B cell (primary cell): ENCODE results near the gene S100PBP. TPM values are rescaled to one million over a fixed set of nuclear protein-coding genes. Genes with fewer than 3 reads are reported as not detected.

Experiments
- ATAC-seq: fragments of 200-7000 bp; cut with Tn5 transposase; one replicate; pipeline ENCODE4 v1.10.0; 2021; ENCODE audit warnings: low read depth, mild to moderate bottlenecking, moderate number of reproducible peaks, moderate library complexity
- CTCF ChIA-PET: fragments of 350-600 bp; sonication (Branson Sonifier 250); formaldehyde crosslinking; loops from one replicate; lab custom pipeline; 2021; ENCODE audit warnings: antibody characterized with exemption, inconsistent platforms; lab: Charles Lee
- POLR2A ChIA-PET: fragments of 350-600 bp; sonication (Branson Sonifier 250); formaldehyde crosslinking; loops from one replicate; lab custom pipeline; 2021; ENCODE audit warnings: antibody characterized with exemption; lab: Charles Lee
- DNase-seq: peaks from one replicate; pipeline ENCODE4 v3.0.0; 2013
- H2AFZ ChIP-seq: 2 replicates; pipeline ENCODE4 v1.6.1; 2012; ENCODE audit warnings: mild to moderate bottlenecking, low read depth, low read length; ENCODE audit not compliant: insufficient read depth, poor library complexity, severe bottlenecking
- H3K27ac ChIP-seq, 2 donors: 1 replicate in 1 of 2; 2 replicates in 1 of 2; pipeline ENCODE4 v1.5.1; 2012 to 2013; ENCODE audit warnings: low read length in 2 of 2, mild to moderate bottlenecking in 2 of 2, moderate library complexity in 1 of 2
- H3K27me3 ChIP-seq, 4 experiments: fragments of 200-600 bp in 1 of 4; sonication (generic) in 1 of 4; replicated peaks in 1 of 4; 1 replicate in 2 of 4; 2 replicates in 2 of 4; pipeline versions ENCODE4 v1.6.1 to v1.7.0; 2013 to 2016; ENCODE audit warnings: low read length in 3 of 4, mild to moderate bottlenecking in 2 of 4, mixed read lengths in 1 of 4, moderate library complexity in 1 of 4; ENCODE audit not compliant: insufficient read depth in 4 of 4, control insufficient read depth in 3 of 4; ENCODE audit errors: control extremely low read depth in 1 of 4
- H3K36me3 ChIP-seq, 2 experiments: replicated peaks in 1 of 2; 1 replicate in 1 of 2; 2 replicates in 1 of 2; pipeline versions ENCODE4 v1.6.1 to v1.7.1; 2013; ENCODE audit warnings: low read length in 1 of 2; ENCODE audit not compliant: insufficient read depth in 2 of 2, control insufficient read depth in 1 of 2; ENCODE audit errors: control extremely low read depth in 1 of 2, extremely low read depth in 1 of 2
- H3K4me1 ChIP-seq, 2 donors: fragments of 200-600 bp in 1 of 2; sonication (generic) in 1 of 2; 1 replicate in 1 of 2; 2 replicates in 1 of 2; pipeline versions ENCODE4 v1.5.1 to v1.6.1; 2013 to 2017; ENCODE audit warnings: low read length in 2 of 2; ENCODE audit not compliant: control insufficient read depth in 2 of 2, insufficient read depth in 2 of 2
- H3K4me2 ChIP-seq: replicated peaks from 2 replicates; pipeline ENCODE3; 2012; ENCODE audit warnings: mild to moderate bottlenecking, low read depth, low read length; ENCODE audit not compliant: poor library complexity, severe bottlenecking
- H3K4me3 ChIP-seq, 5 experiments: fragments of 200-600 bp in 1 of 5; sonication (generic) in 1 of 5; 1 replicate in 3 of 5; 2 replicates in 2 of 5; pipeline versions ENCODE4 v1.5.1 to v1.7.0; 2011 to 2016; ENCODE audit warnings: low read length in 4 of 5, mild to moderate bottlenecking in 4 of 5, low read depth in 2 of 5, control low read depth in 1 of 5, moderate library complexity in 1 of 5; ENCODE audit not compliant: insufficient read depth in 1 of 5; ENCODE audit errors: control extremely low read depth in 1 of 5, extremely low read depth in 1 of 5
- H3K79me2 ChIP-seq: fragments of 200-600 bp; sonication (generic); one replicate; pipeline ENCODE4 v1.6.0; 2016; ENCODE audit warnings: low read length; ENCODE audit not compliant: control insufficient read depth, insufficient read depth
- H3K9ac ChIP-seq: fragments of 200-600 bp; sonication (generic); 2 replicates; pipeline ENCODE4 v1.6.1; 2017; ENCODE audit warnings: mild to moderate bottlenecking, low read length, moderate library complexity
- H3K9me3 ChIP-seq, 3 donors: one replicate each; pipeline versions ENCODE4 v1.6.1 to v1.7.1; 2013; ENCODE audit warnings: low read length in 2 of 3; ENCODE audit not compliant: control insufficient read depth in 2 of 3, insufficient read depth in 1 of 3; ENCODE audit errors: control extremely low read depth in 1 of 3
- H4K20me1 ChIP-seq: 2 replicates; pipeline ENCODE4 v1.6.0; 2012; ENCODE audit warnings: mild to moderate bottlenecking, low read length; ENCODE audit not compliant: insufficient read depth, control insufficient read depth, poor library complexity, severe bottlenecking
- H3K27ac Mint-ChIP-seq: one replicate; pipeline ENCODE4 v1.8.0; 2021; ENCODE audit warnings: mixed read lengths
- H3K27me3 Mint-ChIP-seq: one replicate; pipeline ENCODE4 v1.8.0; 2021; ENCODE audit warnings: mixed read lengths
- H3K4me1 Mint-ChIP-seq: one replicate; pipeline ENCODE4 v1.8.0; 2021; ENCODE audit warnings: mixed read lengths
- H3K4me3 Mint-ChIP-seq: one replicate; pipeline ENCODE4 v1.8.0; 2021; ENCODE audit warnings: mixed read lengths
- H3K9me3 Mint-ChIP-seq: one replicate; pipeline ENCODE4 v1.8.0; 2022; ENCODE audit warnings: mixed read lengths; ENCODE audit not compliant: insufficient read depth
- EZH2 ChIP-seq: IDR thresholded peaks from 2 replicates; pipeline ENCODE4 v1.6.1; 2012; ENCODE audit warnings: borderline replicate concordance, low read depth, mild to moderate bottlenecking, moderate library complexity, low read length; ENCODE audit not compliant: insufficient read depth, poor library complexity, severe bottlenecking
- WGBS: methylation state at CpG from one replicate; pipeline ENCODE4 v1.1.5; 2013; ENCODE audit warnings: missing lambda C conversion rate; ENCODE audit not compliant: insufficient coverage; 5-methylcytosine and 5-hydroxymethylcytosine counted together
- intact Hi-C: fragments of 100-400 bp; cut with micrococcal nuclease; formaldehyde crosslinking; loops from one replicate; pipeline ENCODE4 v1.10.0; 2022
- polyA plus RNA-seq: library from polyadenylated mRNA; depleted of rRNA; stranded (reverse); fragments of >200 nt; gene quantifications from 2 replicates; pipeline ENCODE4 v1.2.3, GENCODE V29; 2012
- total RNA-seq, 2 donors: library from RNA; stranded (reverse); fragments of 120-200 nt in 1 of 2; gene quantifications; 1 replicate in 1 of 2; 2 replicates in 1 of 2; pipeline versions ENCODE4 v1.2.3 to v1.2.4, GENCODE V29; 2013 to 2022
- TF ChIP-seq, protein P1 (sequence below): fragments of 200-600 bp; IDR thresholded peaks from one replicate; pipeline ENCODE4 v1.8.0; 2022; ENCODE audit warnings: antibody characterized with exemption, mild to moderate bottlenecking

Gene S100PBP
- total and polyA plus RNA-seq, 2 donors (not counting 1 experiment from before 2014, with no cell fraction given), result 32.5 to 94.1 TPM

DNA sequence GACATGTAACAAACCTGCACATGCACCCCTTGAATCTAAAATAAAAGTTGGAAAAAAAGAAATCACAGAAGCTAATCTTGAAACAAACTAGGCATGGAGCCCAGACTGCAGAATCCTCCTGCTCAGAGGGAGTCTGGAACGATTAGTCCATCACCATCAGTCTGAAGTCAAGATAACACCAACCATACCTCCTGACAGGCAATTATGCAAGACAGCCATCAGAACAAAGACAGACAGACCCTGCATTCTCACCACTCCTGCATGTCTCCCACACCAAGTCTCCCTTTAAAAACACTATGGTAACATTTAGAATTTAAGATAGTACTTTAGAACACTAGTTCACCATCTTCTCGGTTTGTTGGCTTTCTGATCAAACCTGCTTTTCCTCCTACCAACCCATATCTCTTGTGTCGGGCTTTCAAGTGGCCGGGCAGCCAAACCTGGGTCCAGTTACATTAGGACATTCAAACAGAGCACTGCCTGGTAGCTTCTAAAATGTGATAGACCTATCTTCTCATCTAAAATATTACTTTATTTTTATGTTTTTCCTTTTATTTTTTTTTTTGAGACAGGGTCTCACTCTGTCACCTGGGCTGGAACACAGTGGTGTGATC is 10.4 kb upstream of the S100PBP start:
- no peak overlapping the region for H3K27ac Mint-ChIP-seq
- Histone ChIP-seq H4K20me1 (peaks cover 14% of the 10 kb centered on the region), H3K4me3 (no peak overlapping the region), H3K27ac (no peak overlapping the region), H3K79me2 (peaks cover 29% of the 10 kb centered on the region), H3K4me2 (no peak overlapping the region), H3K27me3 (no peaks in the 10 kb centered on the region), H3K4me1 (no peaks in the 10 kb centered on the region), H2AFZ (no peak overlapping the region), H3K9ac (no peak overlapping the region), H3K9me3 (peaks cover 0 to 6% (median 0%) of the 10 kb centered on the region in 3 donors), H3K36me3 (peaks cover 2 to 42% of the 10 kb centered on the region in 2 experiments)
- 100% methylated on average over 1 of the region's 4 CpGs for WGBS
- no peak for TF ChIP-seq EZH2
- TF ChIP-seq, protein P1, sequence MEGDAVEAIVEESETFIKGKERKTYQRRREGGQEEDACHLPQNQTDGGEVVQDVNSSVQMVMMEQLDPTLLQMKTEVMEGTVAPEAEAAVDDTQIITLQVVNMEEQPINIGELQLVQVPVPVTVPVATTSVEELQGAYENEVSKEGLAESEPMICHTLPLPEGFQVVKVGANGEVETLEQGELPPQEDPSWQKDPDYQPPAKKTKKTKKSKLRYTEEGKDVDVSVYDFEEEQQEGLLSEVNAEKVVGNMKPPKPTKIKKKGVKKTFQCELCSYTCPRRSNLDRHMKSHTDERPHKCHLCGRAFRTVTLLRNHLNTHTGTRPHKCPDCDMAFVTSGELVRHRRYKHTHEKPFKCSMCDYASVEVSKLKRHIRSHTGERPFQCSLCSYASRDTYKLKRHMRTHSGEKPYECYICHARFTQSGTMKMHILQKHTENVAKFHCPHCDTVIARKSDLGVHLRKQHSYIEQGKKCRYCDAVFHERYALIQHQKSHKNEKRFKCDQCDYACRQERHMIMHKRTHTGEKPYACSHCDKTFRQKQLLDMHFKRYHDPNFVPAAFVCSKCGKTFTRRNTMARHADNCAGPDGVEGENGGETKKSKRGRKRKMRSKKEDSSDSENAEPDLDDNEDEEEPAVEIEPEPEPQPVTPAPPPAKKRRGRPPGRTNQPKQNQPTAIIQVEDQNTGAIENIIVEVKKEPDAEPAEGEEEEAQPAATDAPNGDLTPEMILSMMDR, result no peak
- intact Hi-C loops, result no loop called here
- ChIA-PET CTCF (interaction anchor here (0.9 kb wide), 1 partner anchor 28 kb away, joined by 4 read pairs; no protein-coding TSS in a partner anchor), POLR2A (interaction anchor here (0.6 kb wide), 1 partner anchor 287 kb away, joined by 3 read pairs; no protein-coding TSS in a partner anchor)
- peaks cover 5% of the 10 kb centered on the region for H3K4me1 Mint-ChIP-seq
- H3K4me3 Mint-ChIP-seq, result no peak overlapping the region
- no peak for DNase-seq
- no peaks in the 10 kb centered on the region for H3K27me3 Mint-ChIP-seq
- no peak for ATAC-seq
- H3K9me3 Mint-ChIP-seq, result no peaks in the 10 kb centered on the region

DNA sequence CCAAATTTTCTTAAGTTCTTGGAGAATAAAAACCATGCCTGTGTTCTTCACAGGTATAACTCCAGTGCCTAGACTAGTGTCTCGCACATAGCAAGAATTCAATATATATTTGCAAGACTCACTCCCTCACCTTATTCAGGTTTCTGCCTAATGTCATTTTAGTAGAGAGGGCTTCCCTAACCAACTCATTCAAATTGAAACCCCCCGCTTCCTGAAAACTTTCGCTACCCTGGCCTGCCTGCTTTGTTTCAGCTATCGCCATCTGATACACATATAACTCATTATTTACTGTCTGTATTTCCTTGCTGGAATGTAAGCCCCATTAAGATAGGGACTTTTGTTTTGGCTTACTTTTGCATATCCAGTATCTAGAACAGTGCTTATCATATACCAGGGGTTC is 8.9 kb upstream of the S100PBP start:
- H3K4me1 Mint-ChIP-seq, result peaks cover 12% of the 10 kb centered on the region
- ChIA-PET CTCF (interaction anchor here (1.2 kb wide), 1 partner anchor 9 kb away, joined by 4 read pairs; the partner anchor contains the start of genes S100PBP and YARS1), POLR2A (no interaction called here)
- no peak overlapping the region for H3K27ac Mint-ChIP-seq
- ATAC-seq (no peak), DNase-seq (no peak)
- TF ChIP-seq EZH2, result no peak
- TF ChIP-seq, protein P1, result no peak
- Histone ChIP-seq H3K4me1 (no peaks in the 10 kb centered on the region), H4K20me1 (peaks cover 26% of the 10 kb centered on the region), H3K27me3 (no peaks in the 10 kb centered on the region), H3K79me2 (peaks cover 44% of the 10 kb centered on the region), H3K9me3 (peaks cover 0 to 6% (median 0%) of the 10 kb centered on the region in 3 donors), H3K4me3 (no peak overlapping the region), H3K9ac (no peak overlapping the region), H2AFZ (no peak overlapping the region), H3K27ac (no peak overlapping the region), H3K36me3 (peaks cover 3 to 33% of the 10 kb centered on the region in 2 experiments), H3K4me2 (no peak overlapping the region)
- no peaks in the 10 kb centered on the region for H3K27me3 Mint-ChIP-seq
- intact Hi-C loops, result no loop called here
- WGBS, result no CpG with 5 or more reads among the region's 4 CpGs
- H3K9me3 Mint-ChIP-seq, result no peaks in the 10 kb centered on the region
- H3K4me3 Mint-ChIP-seq, result no peak overlapping the region
